HepG2 (cell line): ENCODE measurements around the gene TUBA4A. TPM values are rescaled to one million over a fixed set of nuclear protein-coding genes. Genes with fewer than 3 reads are reported as not detected.

Experiments used
- GATAD1 ChIP-seq: IDR thresholded peaks from 2 replicates; pipeline ENCODE4 v1.6.1; 2016; ENCODE audit warnings: missing genetic modification reagents, missing compliant biosample characterization
- IRF2 ChIP-seq: IDR thresholded peaks from 2 replicates; pipeline ENCODE4 v1.6.1; 2018; ENCODE audit warnings: missing genetic modification reagents, missing compliant biosample characterization
- JUN ChIP-seq: sonication (generic); formaldehyde crosslinking; IDR thresholded peaks from 2 replicates; pipeline ENCODE4 v1.4.0; 2020; ENCODE audit warnings: mild to moderate bottlenecking, missing genetic modification reagents
- MAF1 ChIP-seq: sonication (generic); formaldehyde crosslinking; IDR thresholded peaks from 2 replicates; pipeline ENCODE4 v1.5.0; 2020; ENCODE audit warnings: missing genetic modification reagents, borderline replicate concordance
- MED13 ChIP-seq: sonication (generic); formaldehyde crosslinking; IDR thresholded peaks from 2 replicates; pipeline ENCODE4 v1.5.0; 2020; ENCODE audit warnings: missing genetic modification reagents
- MYC ChIP-seq: sonication (generic); formaldehyde crosslinking; IDR thresholded peaks from 2 replicates; pipeline ENCODE4 v1.9.0; 2021; ENCODE audit warnings: missing genetic modification reagents, borderline replicate concordance
- PLRG1 ChIP-seq: fragments of 450-650 bp; conservative IDR thresholded peaks from 2 replicates; pipeline ENCODE4 v1.6.1; 2016
- POLR2AphosphoS5 ChIP-seq: IDR thresholded peaks from 2 replicates; pipeline ENCODE4 v1.6.1; 2012; ENCODE audit warnings: low read depth, low read length
- RARA ChIP-seq: IDR thresholded peaks from 2 replicates; pipeline ENCODE4 v1.6.1; 2016; ENCODE audit warnings: missing genetic modification reagents, missing compliant biosample characterization
- RFX3 ChIP-seq: IDR thresholded peaks from 2 replicates; pipeline ENCODE4 v1.6.1; 2016; ENCODE audit warnings: missing biosample characterization, missing genetic modification reagents
- SETDB1 ChIP-seq: sonication (generic); formaldehyde crosslinking; IDR thresholded peaks from 2 replicates; pipeline ENCODE4 v1.5.1; 2020; ENCODE audit warnings: missing genetic modification reagents, mild to moderate bottlenecking, borderline replicate concordance
- SKI ChIP-seq: fragments of 450-650 bp; IDR thresholded peaks from one replicate; pipeline ENCODE4 v1.6.1; 2018; ENCODE audit warnings: mild to moderate bottlenecking; ENCODE audit not compliant: partially characterized antibody
- TGIF2 ChIP-seq: IDR thresholded peaks from 2 replicates; pipeline ENCODE4 v1.6.1; 2016; ENCODE audit warnings: control low read depth, missing compliant biosample characterization
- TP53 ChIP-seq: sonication (generic); formaldehyde crosslinking; conservative IDR thresholded peaks from 2 replicates; pipeline ENCODE4 v1.4.0; 2020; ENCODE audit warnings: missing genetic modification reagents
- ZBTB3 ChIP-seq: sonication (generic); formaldehyde crosslinking; IDR thresholded peaks from 2 replicates; pipeline ENCODE4 v1.4.0; 2020; ENCODE audit warnings: low read depth, mild to moderate bottlenecking, moderate library complexity, missing genetic modification reagents, borderline replicate concordance
- ZFP41 ChIP-seq: sonication (generic); formaldehyde crosslinking; IDR thresholded peaks from 2 replicates; pipeline ENCODE4 v1.4.0; 2020; ENCODE audit warnings: mild to moderate bottlenecking, missing genetic modification reagents, borderline replicate concordance
- ZNF12 ChIP-seq: sonication (generic); formaldehyde crosslinking; IDR thresholded peaks from 2 replicates; pipeline ENCODE4 v1.5.0; 2020; ENCODE audit warnings: missing genetic modification reagents
- ZNF143 ChIP-seq: sonication (generic); formaldehyde crosslinking; IDR thresholded peaks from 2 replicates; pipeline ENCODE4 v1.4.0; 2020; ENCODE audit warnings: missing genetic modification reagents
- ZNF207 ChIP-seq: fragments of 450-650 bp; IDR thresholded peaks from 2 replicates; pipeline ENCODE4 v1.6.1; 2016; ENCODE audit warnings: antibody characterized with exemption, borderline replicate concordance
- ZNF24 ChIP-seq: fragments of 450-650 bp; IDR thresholded peaks from 2 replicates; pipeline ENCODE4 v1.6.1; 2017; ENCODE audit warnings: antibody characterized with exemption, mild to moderate bottlenecking
- ZNF30 ChIP-seq: sonication (generic); formaldehyde crosslinking; IDR thresholded peaks from 2 replicates; pipeline ENCODE4 v1.5.0; 2020; ENCODE audit warnings: mild to moderate bottlenecking, missing genetic modification reagents
- ZNF44 ChIP-seq: sonication (generic); formaldehyde crosslinking; IDR thresholded peaks from 2 replicates; pipeline ENCODE4 v1.5.1; 2020; ENCODE audit warnings: mild to moderate bottlenecking, missing genetic modification reagents
- ZNF510 ChIP-seq: sonication (generic); formaldehyde crosslinking; IDR thresholded peaks from 2 replicates; pipeline ENCODE4 v1.4.0; 2020; ENCODE audit warnings: low read depth, mild to moderate bottlenecking, missing genetic modification reagents
- ZNF557 ChIP-seq: sonication (generic); formaldehyde crosslinking; IDR thresholded peaks from 2 replicates; pipeline ENCODE4 v1.4.0; 2020; ENCODE audit warnings: missing genetic modification reagents
- ZNF572 ChIP-seq: sonication (generic); formaldehyde crosslinking; IDR thresholded peaks from 2 replicates; pipeline ENCODE4 v1.5.1; 2020; ENCODE audit warnings: mild to moderate bottlenecking, missing genetic modification reagents
- ZNF619 ChIP-seq: sonication (generic); formaldehyde crosslinking; IDR thresholded peaks from 2 replicates; pipeline ENCODE4 v1.4.0; 2020; ENCODE audit warnings: mild to moderate bottlenecking, missing genetic modification reagents
- ZNF724P ChIP-seq: sonication (generic); formaldehyde crosslinking; IDR thresholded peaks from 2 replicates; pipeline ENCODE4 v1.8.0; 2022; ENCODE audit warnings: missing genetic modification reagents, borderline replicate concordance
- ZNF772 ChIP-seq: sonication (generic); formaldehyde crosslinking; IDR thresholded peaks from 2 replicates; pipeline ENCODE4 v1.5.0; 2020; ENCODE audit warnings: mild to moderate bottlenecking, missing genetic modification reagents
- ZNF83 ChIP-seq: sonication (generic); formaldehyde crosslinking; IDR thresholded peaks from 2 replicates; pipeline ENCODE4 v1.4.0; 2020; ENCODE audit warnings: missing genetic modification reagents, mild to moderate bottlenecking, borderline replicate concordance
- polyA plus RNA-seq, 8 experiments: library from polyadenylated mRNA; depleted of rRNA in 3 of 8; stranded (reverse) in 7 of 8; unstranded in 1 of 8; fragments of >200 nt; fragmentation: Illumina TruSeq in 4 of 8; extraction: Trizol in 4 of 8; gene quantifications; 2 replicates each; pipeline versions ENCODE4 v1.2.1 to v1.2.3, GENCODE V29; 2011 to 2016; ENCODE audit warnings: low read depth in 4 of 8, missing spikeins in 1 of 8, mixed read lengths in 1 of 8; ENCODE audit not compliant: insufficient read depth in 1 of 8
- total RNA-seq, 5 experiments: library from RNA; depleted of rRNA; stranded (reverse); fragments of >200 nt; fragmentation: Illumina TruSeq; extraction: Trizol; gene quantifications; 2 replicates each; pipeline ENCODE4 v1.2.3, GENCODE V29; 2016; ENCODE audit warnings: low read depth in 1 of 5
- TF ChIP-seq, protein P1 (sequence below): sonication (generic); formaldehyde crosslinking; IDR thresholded peaks from 2 replicates; pipeline ENCODE4 v1.4.0; 2020; ENCODE audit warnings: missing genetic modification reagents
- TF ChIP-seq, protein P2 (sequence below): IDR thresholded peaks from 2 replicates; pipeline ENCODE4 v1.6.1; 2016; ENCODE audit warnings: mild to moderate bottlenecking
- TF ChIP-seq, protein P3 (sequence below): sonication (generic); formaldehyde crosslinking; IDR thresholded peaks from 2 replicates; pipeline ENCODE4 v1.5.0; 2020; ENCODE audit warnings: mild to moderate bottlenecking, low read depth, missing genetic modification reagents, borderline replicate concordance

Gene TUBA4A
- total and polyA plus RNA-seq, 2 of the 13 experiments (the other 11 are each of a cell fraction or from before 2014, with no cell fraction given) = 1.3 to 12.7 TPM

DNA sequence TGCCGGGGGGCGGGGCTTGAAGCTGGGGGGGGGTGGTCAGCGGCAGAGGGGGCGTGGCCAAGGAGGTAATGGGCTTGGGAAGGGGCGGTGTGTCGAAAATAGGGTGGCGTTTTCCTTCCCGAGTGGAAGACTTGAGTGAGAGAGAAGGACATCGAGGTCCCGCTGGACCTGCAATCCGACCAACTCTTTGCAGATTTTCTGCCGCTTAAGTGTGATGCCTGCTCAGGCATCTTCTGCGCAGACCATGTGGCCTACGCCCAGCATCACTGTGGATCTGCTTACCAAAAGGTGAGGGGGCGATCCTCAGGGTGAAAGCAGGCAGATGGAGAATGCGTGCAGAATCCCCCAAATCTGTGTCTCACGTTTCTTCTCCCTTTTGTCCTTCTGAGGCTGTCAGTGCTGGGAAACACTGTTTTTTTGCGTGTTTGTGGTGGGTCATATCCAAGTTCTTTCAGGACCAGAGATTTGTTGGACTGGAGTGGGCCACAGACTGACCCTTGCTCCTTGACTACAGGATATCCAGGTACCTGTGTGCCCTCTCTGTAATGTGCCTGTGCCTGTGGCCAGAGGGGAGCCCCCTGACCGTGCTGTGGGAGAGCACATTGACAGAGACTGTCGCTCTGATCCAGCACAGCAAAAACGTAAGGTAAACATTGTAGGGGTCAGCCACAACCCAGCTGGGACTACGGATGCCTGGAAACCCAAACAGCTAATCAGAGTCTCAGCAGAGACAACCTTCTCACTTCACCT, 46.4 kb downstream of the TUBA4A start (continued):
- TF ChIP-seq POLR2AphosphoS5 (peak; percentile 35), ZNF143 (CRISPR knock-in tag) (no peak), MED13 (no peak), JUN (no peak), ZNF557 (CRISPR knock-in tag) (no peak), SETDB1 (CRISPR knock-in tag) (no peak), ZBTB3 (CRISPR knock-in tag) (0 out of 2 replicates have a peak, but pooled peaks have one; percentile 20), ZNF510 (CRISPR knock-in tag) (peak; percentile 76; the same call in 1 of the 2 replicates), ZNF572 (peak; percentile 93; the same call in 1 of the 2 replicates), SKI (no peak), TGIF2 (CRISPR knock-in tag) (peak; percentile 48; the same call in 1 of the 2 replicates), ZNF24 (no peak), MAF1 (CRISPR knock-in tag) (no peak), ZNF30 (no peak), IRF2 (CRISPR knock-in tag) (peak; percentile 9; the same call in 1 of the 2 replicates), TP53 (CRISPR knock-in tag) (no peak), RARA (CRISPR knock-in tag) (peak; percentile 35; the same call in 1 of the 2 replicates), MYC (CRISPR knock-in tag) (peak; percentile 56), ZNF12 (CRISPR knock-in tag) (0 out of 2 replicates have a peak, but pooled peaks have one; percentile 36), ZNF207 (no peak), ZNF83 (CRISPR knock-in tag) (peak; percentile 91; the same call in 1 of the 2 replicates), RFX3 (CRISPR knock-in tag) (no peak), ZNF772 (peak; percentile 62; the same call in 1 of the 2 replicates), GATAD1 (CRISPR knock-in tag) (peak; percentile 18; the same call in 1 of the 2 replicates), PLRG1 (no peak), ZNF619 (peak; percentile 55), ZFP41 (CRISPR knock-in tag) (no peak), ZNF724P (CRISPR knock-in tag) (no peak), ZNF44 (peak; percentile 55; the same call in 1 of the 2 replicates)
- TF ChIP-seq, protein P1, sequence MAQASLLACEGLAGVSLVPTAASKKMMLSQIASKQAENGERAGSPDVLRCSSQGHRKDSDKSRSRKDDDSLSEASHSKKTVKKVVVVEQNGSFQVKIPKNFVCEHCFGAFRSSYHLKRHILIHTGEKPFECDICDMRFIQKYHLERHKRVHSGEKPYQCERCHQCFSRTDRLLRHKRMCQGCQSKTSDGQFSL (CRISPR knock-in tag) = peak; percentile 84; the same call in 1 of the 2 replicates
- TF ChIP-seq, protein P2, sequence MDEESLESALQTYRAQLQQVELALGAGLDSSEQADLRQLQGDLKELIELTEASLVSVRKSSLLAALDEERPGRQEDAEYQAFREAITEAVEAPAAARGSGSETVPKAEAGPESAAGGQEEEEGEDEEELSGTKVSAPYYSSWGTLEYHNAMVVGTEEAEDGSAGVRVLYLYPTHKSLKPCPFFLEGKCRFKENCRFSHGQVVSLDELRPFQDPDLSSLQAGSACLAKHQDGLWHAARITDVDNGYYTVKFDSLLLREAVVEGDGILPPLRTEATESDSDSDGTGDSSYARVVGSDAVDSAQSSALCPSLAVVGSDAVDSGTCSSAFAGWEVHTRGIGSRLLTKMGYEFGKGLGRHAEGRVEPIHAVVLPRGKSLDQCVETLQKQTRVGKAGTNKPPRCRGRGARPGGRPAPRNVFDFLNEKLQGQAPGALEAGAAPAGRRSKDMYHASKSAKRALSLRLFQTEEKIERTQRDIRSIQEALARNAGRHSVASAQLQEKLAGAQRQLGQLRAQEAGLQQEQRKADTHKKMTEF (CRISPR knock-in tag) = peak; percentile 25; the same call in 1 of the 2 replicates
- TF ChIP-seq, protein P3, sequence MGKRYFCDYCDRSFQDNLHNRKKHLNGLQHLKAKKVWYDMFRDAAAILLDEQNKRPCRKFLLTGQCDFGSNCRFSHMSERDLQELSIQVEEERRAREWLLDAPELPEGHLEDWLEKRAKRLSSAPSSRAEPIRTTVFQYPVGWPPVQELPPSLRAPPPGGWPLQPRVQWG (CRISPR knock-in tag) = no peak
